ENCODE results near the gene MYBPC3.

MYBPC3 gene

GRCh38 chr11:47356129-47356997, 3.9 kb upstream of the MYBPC3 start:
- no peak for DNase-seq

GRCh38 chr11:47355283-47356128, 3.0 kb upstream of the MYBPC3 start:
- DNase-seq: peak; percentile 76

GRCh38 chr11:47354913-47355282, 2.4 kb upstream of the MYBPC3 start:
- no peak for DNase-seq

GRCh38 chr11:47353978-47354774, 1.7 kb upstream of the MYBPC3 start:
- no peak for DNase-seq

- DNase-seq: no peak
Observed at GRCh38 chr11:47351156-47352126, 1.1 kb downstream of the MYBPC3 start.

- no peak for DNase-seq
Observed at GRCh38 chr11:47350315-47350714, 2.2 kb downstream of the MYBPC3 start.

- no peak for DNase-seq
Observed at GRCh38 chr11:47349521-47350095, 2.9 kb downstream of the MYBPC3 start.

GRCh38 chr11:47348859-47349258, 3.6 kb downstream of the MYBPC3 start:
- no peak for DNase-seq

- no peak for DNase-seq
Observed at GRCh38 chr11:47348131-47348802, 4.2 kb downstream of the MYBPC3 start.

GRCh38 chr11:47347137-47347536, 5.4 kb downstream of the MYBPC3 start:
- no peak for DNase-seq

GRCh38 chr11:47345890-47346563, 6.5 kb downstream of the MYBPC3 start:
- DNase-seq: no peak

- DNase-seq: no peak
Observed at GRCh38 chr11:47342854-47343253, 9.6 kb downstream of the MYBPC3 start.

GRCh38 chr11:47342036-47342803, 10.3 kb downstream of the MYBPC3 start:
- no peak for DNase-seq

- no peak for DNase-seq
Observed at GRCh38 chr11:47340980-47341775, 11.3 kb downstream of the MYBPC3 start.

- DNase-seq: no peak
Observed at GRCh38 chr11:47340010-47340409, 12.5 kb downstream of the MYBPC3 start.

GRCh38 chr11:47338396-47339241, 13.9 kb downstream of the MYBPC3 start:
- no peak for DNase-seq

GRCh38 chr11:47337229-47337924, 15.1 kb downstream of the MYBPC3 start:
- DNase-seq: no peak
